GM18498 (cell line): ENCODE measurements around the gene ACVR1.

ENCODE experiments used
- ATAC-seq: cut with Tn5 transposase; IDR thresholded peaks from one replicate; pipeline ENCODE4 v1.9.1; 2021; ENCODE audit warnings: mild to moderate bottlenecking, moderate library complexity; ENCODE audit not compliant: unreplicated experiment

Gene ACVR1

GRCh38 chr2:157876066-157876785 is at the start of gene ACVR1:
Gene ACVR1 (minus strand): TSS chr2:157876330. CDS start chr2:157799493, 76,837 bp downstream.
- ATAC-seq: peak; percentile 89

GRCh38 chr2:157925071-157925470 is 48.9 kb upstream of the ACVR1 start:
- no peak for ATAC-seq

DNA sequence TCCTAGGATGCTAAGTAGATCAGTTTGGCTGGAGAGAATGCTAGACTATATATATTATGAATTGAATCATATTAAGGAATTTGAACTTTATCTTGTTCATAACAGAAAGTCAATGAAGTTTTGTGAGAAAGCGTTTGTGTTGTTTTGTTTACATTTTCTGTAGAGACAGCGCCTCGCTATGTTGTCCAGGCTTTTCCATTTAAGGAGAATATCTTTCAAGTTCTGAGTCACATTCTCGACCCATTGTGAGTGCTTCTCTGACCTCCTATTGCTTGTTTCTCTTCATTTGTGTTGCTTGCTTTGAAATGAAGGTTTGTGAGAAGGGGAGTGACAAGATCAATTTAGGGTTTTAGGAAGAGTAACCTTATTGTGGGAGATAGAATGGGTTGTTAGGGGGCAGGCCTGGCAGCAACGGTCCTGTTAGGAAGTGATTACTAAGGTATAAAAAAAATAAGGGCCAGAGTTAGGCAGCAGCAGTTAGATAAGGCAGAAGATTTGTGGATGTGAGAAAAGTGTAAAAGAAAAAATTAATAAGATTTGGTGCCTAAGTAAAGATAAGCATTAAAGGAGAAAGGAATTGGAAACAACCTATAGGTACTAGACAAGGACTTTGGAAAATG is 47.6 kb upstream of the ACVR1 start:
- ATAC-seq: no peak

DNA sequence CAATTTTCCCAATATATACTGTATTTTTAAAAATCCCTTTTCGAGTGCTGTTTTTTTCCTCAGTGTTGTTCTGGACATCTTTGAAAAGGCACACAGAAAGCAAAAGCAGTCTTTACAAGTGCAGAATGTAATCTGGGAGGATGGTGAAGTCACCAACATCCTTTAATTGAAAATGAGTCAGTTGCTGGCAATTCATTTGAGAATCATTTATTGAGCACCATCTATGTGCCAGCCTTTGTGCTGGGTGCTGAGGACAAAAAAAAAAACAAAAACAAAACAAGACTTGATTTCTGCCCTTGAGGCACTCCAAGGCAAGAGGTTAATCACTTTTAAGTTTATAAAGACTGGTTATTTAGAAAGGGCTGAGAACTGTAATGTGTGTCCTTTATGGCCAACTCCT is 46.7 kb upstream of the ACVR1 start:
- ATAC-seq: no peak

DNA sequence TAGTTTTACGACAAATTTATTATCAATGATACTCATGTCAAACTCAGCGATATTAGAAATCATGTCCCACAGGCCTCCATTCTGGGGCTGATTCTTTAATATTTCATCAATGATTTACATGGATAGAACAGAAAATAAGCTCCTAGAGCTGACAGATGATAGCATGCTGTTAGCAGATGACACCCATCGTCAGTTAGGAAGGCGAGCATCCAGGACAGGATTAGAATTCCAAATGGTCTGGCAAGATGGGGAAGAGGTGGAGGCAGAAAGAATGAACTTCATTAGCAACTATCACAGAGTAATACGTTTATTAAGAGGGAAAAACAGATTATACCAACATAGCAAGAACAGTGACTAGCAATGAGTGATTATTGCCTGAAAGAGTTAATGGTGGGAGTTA is 46.2 kb upstream of the ACVR1 start:
- ATAC-seq: no peak

DNA sequence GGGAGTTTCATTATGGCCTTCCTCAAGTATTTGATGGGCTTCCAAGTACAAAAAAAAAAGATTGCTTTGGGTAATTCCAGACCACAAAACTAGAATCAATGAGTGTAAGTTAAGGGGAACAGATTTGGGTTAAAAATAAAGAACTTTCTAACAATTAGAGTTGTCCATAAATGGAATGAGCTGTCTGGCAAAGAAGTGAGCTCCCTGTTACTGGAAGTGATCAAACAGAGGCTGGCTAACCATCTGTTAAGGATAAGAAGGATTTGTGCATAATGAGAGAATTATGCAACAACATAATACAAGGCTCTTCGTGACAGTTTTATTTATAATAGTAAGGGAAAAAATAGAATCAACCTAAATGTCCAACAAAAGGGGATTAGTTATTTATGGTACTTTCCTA is 44.6 kb upstream of the ACVR1 start:
- no peak for ATAC-seq

- ATAC-seq: no peak
Measured at GRCh38 chr2:157919181-157919580, 43.1 kb upstream of the ACVR1 start.

GRCh38 chr2:157918319-157918718 is 42.2 kb upstream of the ACVR1 start:
- ATAC-seq: no peak

- no peak for ATAC-seq
Measured at GRCh38 chr2:157911750-157912149, 35.6 kb upstream of the ACVR1 start.

- ATAC-seq: no peak
Measured at GRCh38 chr2:157911246-157911645, 35.1 kb upstream of the ACVR1 start.

DNA sequence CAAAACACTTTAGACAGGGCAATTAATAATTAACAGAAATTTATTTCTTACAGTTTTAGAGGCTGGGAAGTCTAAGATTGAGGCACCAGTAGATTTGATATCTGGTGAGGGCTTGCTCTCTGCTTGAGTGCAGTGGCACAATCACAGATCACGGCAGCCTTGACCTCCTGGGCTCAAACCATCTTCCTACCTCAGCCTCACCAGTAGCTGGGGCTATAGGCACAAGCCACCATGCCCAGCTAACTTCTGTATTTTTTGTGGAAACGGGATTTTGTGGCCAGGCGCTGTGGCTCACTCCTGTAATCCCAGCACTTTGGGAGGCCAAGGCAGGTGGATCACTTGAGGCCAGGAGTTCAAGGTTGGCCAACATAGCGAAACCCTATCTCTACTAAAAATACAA is 29.0 kb upstream of the ACVR1 start:
- no peak for ATAC-seq

GRCh38 chr2:157903626-157904025 is 27.5 kb upstream of the ACVR1 start:
- ATAC-seq: no peak

DNA sequence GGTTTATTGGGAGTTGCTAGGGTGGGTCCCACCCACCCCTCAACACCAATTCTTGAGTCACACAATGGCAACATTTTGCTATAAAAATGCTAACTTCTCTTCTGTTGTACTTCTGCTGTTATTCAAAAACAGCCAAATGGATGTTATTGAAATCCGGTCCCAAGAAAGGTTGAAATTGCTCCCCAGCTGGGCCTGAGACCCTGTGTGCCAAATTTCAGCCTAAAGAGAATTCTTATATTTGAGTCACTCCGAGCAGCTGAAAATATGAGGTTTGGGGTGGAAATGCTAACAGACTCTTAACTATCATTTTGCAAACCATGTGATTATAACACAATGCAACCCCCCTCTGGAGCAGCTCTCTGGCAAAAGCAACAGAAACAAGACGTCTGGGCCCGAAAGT is 27.0 kb upstream of the ACVR1 start:
- ATAC-seq: no peak

- no peak for ATAC-seq
Measured at GRCh38 chr2:157902692-157903091, 26.6 kb upstream of the ACVR1 start.

DNA sequence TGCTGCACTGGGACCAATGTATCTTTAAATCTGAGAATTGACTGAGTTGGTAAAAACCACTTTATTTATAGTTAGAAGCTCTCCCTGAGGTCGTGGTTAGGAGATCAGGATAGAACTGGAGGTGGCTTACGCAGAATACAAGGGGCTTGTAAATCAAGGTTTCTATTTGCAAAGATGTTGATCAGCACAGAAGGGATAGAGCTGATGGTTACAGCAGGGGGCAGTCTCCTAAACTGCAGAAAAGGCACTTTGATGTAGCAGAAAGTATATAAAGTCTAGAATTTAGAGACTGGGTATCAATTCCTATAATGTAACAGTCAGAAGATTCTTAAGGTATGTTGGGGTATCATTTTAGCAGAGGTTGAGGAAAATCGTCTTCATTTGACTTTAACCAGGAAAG is 25.2 kb upstream of the ACVR1 start:
- no peak for ATAC-seq

- ATAC-seq: no peak
Measured at GRCh38 chr2:157900684-157901083, 24.6 kb upstream of the ACVR1 start.

GRCh38 chr2:157900203-157900602 is 24.1 kb upstream of the ACVR1 start:
- no peak for ATAC-seq

DNA sequence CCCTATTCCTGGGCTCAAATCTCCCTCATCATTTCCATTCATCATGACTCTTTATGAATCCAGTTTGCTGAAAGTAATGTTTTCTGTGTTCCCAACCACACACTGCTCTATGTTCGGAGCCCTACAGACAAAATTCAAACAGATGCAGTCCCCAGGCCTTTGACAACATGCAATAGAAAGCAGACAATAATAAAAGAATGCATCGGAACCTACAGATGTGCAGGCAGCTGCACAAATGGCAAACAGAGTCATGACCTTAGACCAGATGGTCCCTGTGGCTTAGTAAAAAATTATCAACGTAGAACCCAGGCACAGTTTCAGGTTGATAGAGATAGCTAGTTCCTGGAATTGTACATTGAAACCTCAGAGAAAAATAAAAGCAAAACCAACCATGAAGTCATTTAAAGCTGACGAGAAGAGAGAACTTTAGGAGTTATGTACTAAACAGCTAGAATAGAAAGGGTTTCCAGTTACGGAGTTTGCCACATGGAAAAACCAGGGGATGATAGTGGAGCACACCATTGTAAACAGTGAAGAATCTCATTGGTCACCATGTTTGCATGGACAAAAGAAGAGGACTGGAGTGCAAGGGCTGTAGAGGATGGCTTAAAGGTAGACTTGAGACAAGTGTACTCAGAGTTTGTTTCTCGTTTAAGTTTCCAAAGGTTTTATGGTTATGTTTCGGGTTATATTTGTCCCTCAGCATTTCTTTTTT is 23.2 kb upstream of the ACVR1 start:
- ATAC-seq: peak; percentile 73

DNA sequence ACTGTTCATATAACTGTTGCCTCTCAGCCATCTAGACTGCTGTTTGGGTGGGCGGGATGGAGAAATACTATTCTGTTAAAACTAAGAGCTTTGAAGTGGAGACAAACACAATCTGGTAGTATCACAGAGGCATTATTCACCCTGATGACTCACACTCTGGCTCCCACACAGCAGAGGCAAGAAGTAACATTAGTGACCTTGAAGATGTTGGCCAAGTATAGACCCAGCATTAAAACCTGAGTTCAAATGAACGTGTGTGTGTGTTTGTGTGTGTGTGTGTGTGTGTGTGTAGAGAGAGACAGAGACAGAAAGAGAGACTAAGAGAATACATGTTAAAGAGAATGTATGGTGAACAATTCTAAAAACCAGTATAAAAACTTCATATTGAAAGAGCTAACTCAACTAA is 22.5 kb upstream of the ACVR1 start:
- ATAC-seq: no peak

- ATAC-seq: peak; percentile 47
Measured at GRCh38 chr2:157897106-157897971, 21.2 kb upstream of the ACVR1 start.

- no peak for ATAC-seq
Measured at GRCh38 chr2:157895531-157895930, 19.4 kb upstream of the ACVR1 start.
